Breast epithelium (tissue), 3 donors: Measurements from ENCODE around the gene SCYL1.

Experiments used
- CTCF ChIP-seq, 3 donors: fragments of 450-650 bp; IDR thresholded peaks; one replicate each; pipeline ENCODE4 v1.5.1; 2016 to 2017; ENCODE audit warnings: antibody characterized with exemption in 3 of 3, mild to moderate bottlenecking in 3 of 3, moderate library complexity in 3 of 3
- POLR2A ChIP-seq: fragments of 450-650 bp; IDR thresholded peaks from one replicate; pipeline ENCODE4 v1.6.1; 2016; ENCODE audit warnings: antibody characterized with exemption, mild to moderate bottlenecking, moderate library complexity
- POLR2AphosphoS5 ChIP-seq, 3 donors: sonication (generic); formaldehyde crosslinking; IDR thresholded peaks; one replicate each; pipeline ENCODE4 v1.6.1; 2017; ENCODE audit warnings: antibody characterized with exemption in 3 of 3

GRCh38 chr11:65532388-65533064, 7.6 kb downstream of the SCYL1 start:
- TF ChIP-seq POLR2AphosphoS5 (IDR thresholded peaks at IDR 0.05) (no peak), POLR2A (no peak), CTCF (IDR thresholded peaks at IDR 0.05) (no peak)
